Stomach (tissue), 9 donors: ENCODE results near the gene GPR158. TPM values are rescaled to one million over a fixed set of nuclear protein-coding genes. Genes with fewer than 3 reads are reported as not detected.

Experiments used
- DNase-seq, 2 donors: peaks; one replicate each; pipeline versions ENCODE4 v3.0.0 to v3.0.0-alpha.2; 2013 to 2019
- H3K27ac ChIP-seq, 5 donors: fragments of 200-600 bp in 4 of 5; sonication (generic) in 4 of 5; one replicate each; pipeline ENCODE4 v1.5.1; 2013 to 2019; ENCODE audit warnings: mild to moderate bottlenecking in 1 of 5, moderate library complexity in 1 of 5
- H3K27me3 ChIP-seq, 3 donors: fragments of 200-600 bp; sonication (generic); one replicate each; pipeline ENCODE4 v1.5.1; 2017 to 2019; ENCODE audit warnings: mixed run types in 1 of 3
- H3K36me3 ChIP-seq, 4 donors: fragments of 200-600 bp; sonication (generic); 1 replicate in 3 of 4; 2 replicates in 1 of 4; pipeline ENCODE4 v1.5.1; 2016 to 2019
- H3K4me1 ChIP-seq, 4 donors: fragments of 200-600 bp; sonication (generic); one replicate each; pipeline ENCODE4 v1.5.1; 2016 to 2019
- H3K4me3 ChIP-seq, 4 donors: fragments of 200-600 bp; sonication (generic) in 3 of 4; one replicate each; pipeline ENCODE4 v1.5.1; 2016 to 2019; ENCODE audit warnings: mild to moderate bottlenecking in 1 of 4
- H3K9me3 ChIP-seq, 4 donors: fragments of 200-600 bp; sonication (generic); one replicate each; pipeline ENCODE4 v1.5.1; 2016 to 2019
- CTCF ChIP-seq, 7 experiments: fragments of 450-650 bp in 4 of 7; fragments of 200-600 bp in 3 of 7; sonication (generic) in 3 of 7; IDR thresholded peaks; one replicate each; pipeline ENCODE4 v1.5.1; 2016 to 2019; ENCODE audit warnings: antibody characterized with exemption in 7 of 7, control low read depth in 2 of 7, mild to moderate bottlenecking in 1 of 7
- EP300 ChIP-seq: sonication (generic); formaldehyde crosslinking; IDR thresholded peaks from one replicate; pipeline ENCODE4 v1.6.1; 2017; ENCODE audit warnings: antibody characterized with exemption
- POLR2A ChIP-seq, 4 donors: fragments of 450-650 bp; IDR thresholded peaks; one replicate each; pipeline ENCODE4 v1.6.1; 2016; ENCODE audit warnings: antibody characterized with exemption in 4 of 4, control low read depth in 2 of 4, mild to moderate bottlenecking in 1 of 4, moderate library complexity in 1 of 4
- POLR2AphosphoS5 ChIP-seq, 3 donors: sonication (generic); formaldehyde crosslinking; IDR thresholded peaks; one replicate each; pipeline ENCODE4 v1.6.1; 2016; ENCODE audit warnings: antibody characterized with exemption in 3 of 3
- WGBS, 5 donors: extraction: QIAGEN DNeasy Blood & Tissue Kit in 3 of 5; methylation state at CpG; one replicate each; pipeline versions ENCODE4 v1.1.5 to v1.1.7; 2013 to 2018; 5-methylcytosine and 5-hydroxymethylcytosine counted together
- intact Hi-C: fragments of 100-400 bp; cut with DNase I; formaldehyde crosslinking; loops from one replicate; pipeline ENCODE4 v1.15.1; 2023; ENCODE audit warnings: low total_unique reads
- polyA plus RNA-seq, 3 donors: library from polyadenylated mRNA; stranded (reverse); fragments of 200-250 nt; gene quantifications; one replicate each; pipeline ENCODE4 v1.2.3, GENCODE V29; 2013
- total RNA-seq, 5 donors: library from RNA; depleted of rRNA; stranded (reverse); fragments of >200 nt; gene quantifications; one replicate each; pipeline versions ENCODE4 v1.1.0 to v1.2.3, GENCODE V29; 2014 to 2016
- donor health status: healthy with polysubstance abuse.
- donor health status: Bipolar disorder and iron deficiency.
- donor health status: healthy.

Gene GPR158
- total and polyA plus RNA-seq, 8 donors = 0.05 to 1.1 (median 0.20) TPM; not detected in 4

- intact Hi-C loops = no loop called here
- no peak overlapping the region for H3K27ac ChIP-seq
- DNase-seq = no peak
- H3K27me3 ChIP-seq = no peaks in the 10 kb centered on the region
- TF ChIP-seq POLR2AphosphoS5 (IDR thresholded peaks at IDR 0.05) = no peak
- no peak for TF ChIP-seq POLR2A (IDR thresholded peaks at IDR 0.05)
- TF ChIP-seq CTCF (IDR thresholded peaks at IDR 0.05) = no peak
- no peak for TF ChIP-seq EP300
- H3K36me3 ChIP-seq = no peaks in the 10 kb centered on the region
- H3K4me1 ChIP-seq = no peaks in the 10 kb centered on the region
- no peak overlapping the region for H3K4me3 ChIP-seq
- no peaks in the 10 kb centered on the region for H3K9me3 ChIP-seq
- WGBS, 5 donors = 86 to 93% (median 90%) methylated on average over 5 of the region's 5 CpGs
Measured at GRCh38 chr10:25257646-25258045, 82.8 kb downstream of the GPR158 start.

- TF ChIP-seq POLR2AphosphoS5 (IDR thresholded peaks at IDR 0.05) (no peak), POLR2A (IDR thresholded peaks at IDR 0.05) (no peak)
- Histone ChIP-seq H3K4me3 (no peak overlapping the region), H3K4me1 (no peaks in the 10 kb centered on the region), H3K27ac (no peak overlapping the region), H3K27me3 (no peaks in the 10 kb centered on the region), H3K36me3 (no peaks in the 10 kb centered on the region), H3K9me3 (no peaks in the 10 kb centered on the region)
- peak in 1 of 2 donors; percentile 3 for DNase-seq
- intact Hi-C loops = no loop called here
- WGBS, 5 donors = 40 to 57% (median 53%) methylated on average over 2 of the region's 2 CpGs
Measured at GRCh38 chr10:25261110-25261509, 86.3 kb downstream of the GPR158 start.

GRCh38 chr10:25261558-25261957, 86.8 kb downstream of the GPR158 start:
- no peak overlapping the region for H3K27ac ChIP-seq
- no peaks in the 10 kb centered on the region for H3K36me3 ChIP-seq
- peak in 1 of 2 donors; percentile 1 for DNase-seq
- intact Hi-C loops = no loop called here
- no peak overlapping the region for H3K4me3 ChIP-seq
- H3K9me3 ChIP-seq = no peaks in the 10 kb centered on the region
- H3K27me3 ChIP-seq = no peaks in the 10 kb centered on the region
- TF ChIP-seq POLR2AphosphoS5 (IDR thresholded peaks at IDR 0.05) (no peak), POLR2A (IDR thresholded peaks at IDR 0.05) (no peak), CTCF (IDR thresholded peaks at IDR 0.05) (no peak), EP300 (no peak)
- H3K4me1 ChIP-seq = no peaks in the 10 kb centered on the region
- WGBS, 5 donors = 60 to 77% (median 67%) methylated on average over 5 of the region's 5 CpGs

- no peaks in the 10 kb centered on the region for H3K27me3 ChIP-seq
- H3K9me3 ChIP-seq = no peaks in the 10 kb centered on the region
- H3K4me1 ChIP-seq = no peaks in the 10 kb centered on the region
- intact Hi-C loops = no loop called here
- H3K4me3 ChIP-seq = no peak overlapping the region
- no peak for DNase-seq
- 26 to 55% (median 42%) methylated on average over 1 of the region's 1 CpG for WGBS, 5 donors
- TF ChIP-seq POLR2A (IDR thresholded peaks at IDR 0.05) = no peak
- no peak for TF ChIP-seq POLR2AphosphoS5 (IDR thresholded peaks at IDR 0.05)
- no peak for TF ChIP-seq EP300
- no peak for TF ChIP-seq CTCF (IDR thresholded peaks at IDR 0.05)
- H3K27ac ChIP-seq = no peak overlapping the region
- no peaks in the 10 kb centered on the region for H3K36me3 ChIP-seq
Measured at GRCh38 chr10:25263931-25264330, 89.1 kb downstream of the GPR158 start.

GRCh38 chr10:25278180-25278579, 103.4 kb downstream of the GPR158 start:
- no peak overlapping the region for H3K27ac ChIP-seq
- H3K4me1 ChIP-seq = no peaks in the 10 kb centered on the region
- intact Hi-C loops = no loop called here
- peaks cover 0 to 35% (median 15%) of the 10 kb centered on the region in 4 donors for H3K9me3 ChIP-seq
- no peaks in the 10 kb centered on the region for H3K27me3 ChIP-seq
- TF ChIP-seq CTCF (IDR thresholded peaks at IDR 0.05) = no peak
- TF ChIP-seq POLR2A (IDR thresholded peaks at IDR 0.05) = no peak
- no peak for TF ChIP-seq POLR2AphosphoS5 (IDR thresholded peaks at IDR 0.05)
- no peak for TF ChIP-seq EP300
- H3K36me3 ChIP-seq = no peaks in the 10 kb centered on the region
- H3K4me3 ChIP-seq = no peak overlapping the region
- WGBS, 5 donors = 83 to 100% (median 94%) methylated on average over 1 of the region's 1 CpG
- no peak for DNase-seq
